GM18951 (cell line): ENCODE results near the gene BMP4.

Experiments used
- POLR2A ChIP-seq: IDR thresholded peaks from 4 replicates; pipeline ENCODE4 v1.6.1; 2011; ENCODE audit warnings: mild to moderate bottlenecking; ENCODE audit not compliant: insufficient read length, insufficient read depth; ENCODE audit errors: extremely low read depth
- in situ Hi-C: fragments of 300-500 bp; cut with MboI; formaldehyde crosslinking; loops from one replicate; pipeline ENCODE4 v1.12.0; 2022; ENCODE audit warnings: low sequenced_read_pairs, mixed read lengths, inconsistent platforms; ENCODE audit not compliant: unreplicated experiment

BMP4 gene

DNA sequence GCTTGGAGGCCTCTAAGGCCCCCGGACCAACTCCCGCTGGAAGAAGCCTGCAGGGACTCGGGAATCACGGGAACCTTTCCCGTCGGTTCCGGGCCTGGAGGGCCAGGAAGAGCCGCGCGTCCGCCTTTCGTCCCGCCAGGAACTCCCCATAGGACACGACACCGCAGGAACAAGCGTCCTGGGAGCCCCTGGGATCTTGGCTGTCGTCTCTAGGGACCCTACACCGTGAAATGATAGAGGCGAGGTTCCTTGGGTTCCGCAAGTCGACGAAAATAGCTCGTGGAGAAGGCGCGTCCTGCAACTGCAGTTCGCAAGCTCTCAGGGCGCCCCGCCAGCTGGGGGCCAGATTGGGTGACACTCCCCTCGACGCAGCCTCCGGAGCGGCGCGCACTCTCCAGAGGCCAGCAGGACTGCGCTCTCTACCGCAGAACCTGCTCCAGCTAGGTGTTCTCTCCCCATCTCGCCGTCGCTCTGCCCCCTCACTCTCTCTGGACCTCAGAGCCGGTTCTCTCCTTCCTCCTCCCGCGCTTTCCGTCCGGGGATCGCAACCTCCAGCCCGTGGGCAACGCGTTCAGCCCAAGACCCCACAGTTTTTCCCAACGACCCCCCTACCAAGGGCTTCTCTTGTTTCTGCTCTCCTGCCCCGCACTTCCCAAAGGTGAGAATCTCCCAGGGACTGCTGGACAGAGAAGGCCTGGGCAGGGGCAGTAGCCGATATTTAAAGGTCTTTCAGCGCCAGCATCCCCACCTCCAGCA, 776 bp downstream of the BMP4 start:
- in situ Hi-C loops, result no loop called here
- no peak for TF ChIP-seq POLR2A

DNA sequence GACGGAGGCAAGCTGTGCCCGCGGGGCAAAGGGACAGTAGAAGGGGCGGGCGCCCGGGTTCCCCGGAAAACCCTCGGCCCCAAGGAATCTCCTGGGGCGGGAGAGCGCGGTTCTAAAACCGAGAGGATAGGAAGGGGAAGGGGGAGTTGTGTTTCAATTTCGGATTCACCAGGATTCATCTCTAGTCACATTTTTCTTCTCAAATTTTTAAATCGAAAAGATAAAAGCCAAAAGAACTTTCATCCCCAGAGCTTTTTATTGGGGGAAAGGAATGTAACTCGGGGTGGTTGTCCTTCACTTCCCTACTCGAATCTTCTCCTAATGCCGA, 1.4 kb downstream of the BMP4 start:
- in situ Hi-C loops, result no loop called here
- TF ChIP-seq POLR2A, result no peak

DNA sequence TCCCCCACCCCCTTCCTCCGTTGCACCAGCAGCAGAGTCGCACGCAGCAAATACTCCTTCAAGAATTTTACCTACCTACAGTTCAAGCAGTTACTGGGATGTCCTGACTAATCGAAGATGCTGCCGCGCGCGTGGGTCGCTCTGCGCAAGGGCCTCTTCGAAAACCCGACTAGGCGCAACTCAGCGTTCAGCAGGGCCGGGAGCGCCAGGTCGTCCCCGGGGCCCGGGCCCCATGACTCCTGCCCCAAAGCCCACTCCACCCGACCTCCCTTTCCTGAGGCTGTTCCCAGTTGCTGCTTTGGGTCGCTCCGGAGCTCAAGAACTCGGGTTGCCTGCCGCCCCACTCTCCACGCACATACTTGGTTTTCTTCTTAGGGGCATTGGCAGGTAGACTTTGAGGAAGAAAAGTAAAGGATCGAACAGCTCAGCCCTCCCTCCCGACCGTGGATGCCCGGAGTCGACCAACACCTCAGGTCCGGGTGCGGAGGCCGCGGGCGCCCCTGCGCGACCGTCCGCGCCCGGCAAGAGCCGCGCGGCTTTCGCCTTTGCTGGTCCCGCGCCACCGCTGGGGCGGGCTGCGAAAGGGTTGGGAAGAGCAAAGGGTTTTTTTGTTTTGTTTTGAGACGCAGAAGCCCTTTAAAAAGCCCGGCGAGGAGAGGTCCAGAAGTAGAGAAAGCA, 1.9 kb downstream of the BMP4 start:
- in situ Hi-C loops, result no loop called here
- TF ChIP-seq POLR2A, result no peak

- in situ Hi-C loops, result no loop called here
- no peak for TF ChIP-seq POLR2A
Measured at GRCh38 chr14:53953828-53954550, 2.6 kb downstream of the BMP4 start.

- no peak for TF ChIP-seq POLR2A
- in situ Hi-C loops, result no loop called here
Measured at GRCh38 chr14:53953002-53953827, 3.4 kb downstream of the BMP4 start.

GRCh38 chr14:53952533-53952932, 4.1 kb downstream of the BMP4 start:
- no peak for TF ChIP-seq POLR2A
- in situ Hi-C loops, result no loop called here

GRCh38 chr14:53951627-53952303, 4.9 kb downstream of the BMP4 start:
- no peak for TF ChIP-seq POLR2A
- in situ Hi-C loops, result no loop called here

DNA sequence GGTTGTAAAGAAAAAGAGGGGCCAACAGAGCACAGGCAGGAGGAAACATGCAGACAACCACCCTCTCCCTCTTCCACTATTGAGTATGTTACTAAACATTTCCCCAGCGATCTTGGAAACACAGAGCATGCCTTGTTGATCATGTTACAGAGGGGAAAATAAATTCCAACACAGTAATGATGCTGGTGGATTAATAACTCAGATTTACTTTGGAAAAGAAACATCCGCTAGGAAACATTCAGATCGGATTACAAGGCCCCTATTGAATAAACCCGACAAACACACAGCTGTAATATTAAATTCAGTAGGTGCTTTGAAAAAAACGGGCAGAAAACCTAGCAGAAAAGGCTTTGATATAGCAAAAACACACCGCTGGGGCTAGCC, 5.4 kb downstream of the BMP4 start:
- no peak for TF ChIP-seq POLR2A
- in situ Hi-C loops, result no loop called here

DNA sequence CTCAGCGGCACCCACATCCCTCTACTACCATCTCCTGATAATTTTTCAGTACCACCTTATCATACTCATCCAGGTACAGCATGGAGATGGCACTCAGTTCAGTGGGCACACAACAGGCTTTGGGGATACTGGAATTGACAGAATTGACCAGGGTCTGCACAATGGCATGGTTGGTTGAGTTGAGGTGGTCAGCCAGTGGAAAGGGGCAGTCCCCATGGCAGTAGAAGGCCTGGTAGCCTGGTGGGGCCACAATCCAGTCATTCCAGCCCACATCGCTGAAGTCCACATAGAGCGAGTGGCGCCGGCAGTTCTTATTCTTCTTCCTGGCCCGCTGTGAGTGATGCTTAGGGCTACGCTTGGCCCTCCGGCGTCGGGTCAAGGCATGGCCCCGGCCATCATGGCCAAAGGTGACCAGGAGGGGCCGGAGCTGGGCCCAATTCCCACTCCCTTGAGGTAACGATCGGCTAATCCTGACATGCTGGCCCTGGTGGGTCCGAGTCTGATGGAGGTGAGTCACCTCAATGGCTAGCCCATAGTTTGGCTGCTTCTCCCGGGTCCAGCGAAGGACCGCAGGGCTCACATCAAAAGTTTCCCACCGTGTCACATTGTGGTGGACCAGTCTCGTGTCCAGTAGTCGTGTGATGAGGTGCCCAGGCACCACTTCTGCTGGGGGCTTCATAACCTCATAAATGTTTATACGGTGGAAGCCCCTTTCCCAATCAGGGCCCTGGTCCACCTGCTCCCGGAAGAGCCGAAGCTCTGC, 6.4 kb downstream of the BMP4 start:
- in situ Hi-C loops, result no loop called here
- no peak for TF ChIP-seq POLR2A

DNA sequence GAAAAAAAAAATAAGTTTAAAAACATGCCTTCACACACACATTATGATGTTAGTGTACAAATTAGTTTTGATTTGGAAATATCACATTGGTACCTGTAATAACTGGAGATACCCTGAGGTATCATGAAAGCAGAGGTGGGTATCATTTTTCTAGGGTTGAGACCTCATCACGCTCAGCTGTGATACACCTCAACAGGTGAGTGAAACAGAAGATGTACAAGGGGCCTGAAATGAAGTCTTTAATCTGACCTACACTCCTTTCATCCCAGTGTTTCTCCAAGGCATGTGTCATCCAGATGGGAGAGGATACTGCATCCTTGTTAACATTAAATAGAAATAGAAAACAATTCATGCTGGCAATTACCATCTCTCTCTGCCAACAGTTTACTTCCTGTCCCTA, 7.4 kb downstream of the BMP4 start:
- no peak for TF ChIP-seq POLR2A
- in situ Hi-C loops, result no loop called here

DNA sequence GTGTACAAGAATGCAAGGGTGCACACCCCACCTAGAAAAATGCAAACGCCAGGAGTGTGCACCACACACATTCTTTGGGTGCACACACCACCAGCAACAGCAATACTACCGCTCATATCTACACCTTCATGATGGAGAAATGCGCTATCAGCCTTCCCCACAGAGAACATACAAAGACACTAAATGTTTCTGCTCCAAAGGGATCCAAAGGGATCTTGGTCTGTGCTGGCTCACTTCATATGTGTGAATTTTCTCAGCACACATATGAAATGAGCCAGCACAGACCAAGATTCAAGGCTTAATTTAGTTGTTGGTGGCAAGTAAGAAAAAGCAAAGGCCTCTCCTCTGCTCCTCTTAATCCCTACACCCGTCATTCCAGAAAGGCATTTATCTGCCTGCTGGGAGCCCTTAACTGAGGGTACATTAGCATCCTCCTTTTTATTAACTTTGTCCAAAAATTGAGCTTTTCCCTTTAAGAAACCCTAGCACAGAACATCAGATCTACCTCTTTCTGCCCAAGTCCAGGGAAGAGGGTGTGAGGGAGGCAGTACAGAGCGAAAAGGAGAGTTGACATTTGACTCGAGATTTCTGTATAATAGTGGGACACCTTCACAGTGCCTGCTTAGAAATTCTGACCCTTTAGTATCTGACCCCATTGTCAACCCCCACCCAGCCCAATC, 8.3 kb downstream of the BMP4 start:
- in situ Hi-C loops, result no loop called here
- no peak for TF ChIP-seq POLR2A
